SH-SY5Y (cell line): ENCODE measurements around the gene CDC5L.

Experiments
- GATA2 ChIP-seq: IDR thresholded peaks from 2 replicates; pipeline ENCODE4 v1.6.1; 2011; ENCODE audit warnings: mild to moderate bottlenecking, low read depth, low read length
- GATA3 ChIP-seq: IDR thresholded peaks from 2 replicates; pipeline ENCODE4 v1.6.1; 2011; ENCODE audit warnings: low read depth, mild to moderate bottlenecking, low read length, moderate library complexity

Gene CDC5L

DNA sequence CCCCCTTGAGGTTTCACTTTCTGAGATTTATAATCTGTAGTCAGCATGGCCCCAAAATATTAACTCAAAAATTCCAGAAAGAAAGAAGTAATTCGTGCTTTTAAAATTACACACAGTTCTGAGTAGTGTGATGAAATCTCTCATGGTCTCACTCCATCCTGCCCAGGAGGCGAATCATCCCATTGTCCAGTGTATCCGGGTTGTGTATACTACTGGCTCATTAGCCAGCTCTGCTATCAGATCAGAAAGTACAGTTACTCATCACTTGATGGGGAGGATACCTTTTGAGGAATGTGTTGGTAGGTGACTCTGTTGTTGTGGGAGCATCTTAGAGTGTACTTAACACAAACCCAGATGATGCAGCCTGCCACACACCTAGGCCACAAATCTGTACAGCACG, 65.2 kb downstream of the CDC5L start:
- no peak for TF ChIP-seq GATA3
- no peak for TF ChIP-seq GATA2

- TF ChIP-seq GATA3 (no peak), GATA2 (no peak)
These were observed 65.6 kb downstream of the CDC5L start for GRCh38 chr6:44453146-44453545.

DNA sequence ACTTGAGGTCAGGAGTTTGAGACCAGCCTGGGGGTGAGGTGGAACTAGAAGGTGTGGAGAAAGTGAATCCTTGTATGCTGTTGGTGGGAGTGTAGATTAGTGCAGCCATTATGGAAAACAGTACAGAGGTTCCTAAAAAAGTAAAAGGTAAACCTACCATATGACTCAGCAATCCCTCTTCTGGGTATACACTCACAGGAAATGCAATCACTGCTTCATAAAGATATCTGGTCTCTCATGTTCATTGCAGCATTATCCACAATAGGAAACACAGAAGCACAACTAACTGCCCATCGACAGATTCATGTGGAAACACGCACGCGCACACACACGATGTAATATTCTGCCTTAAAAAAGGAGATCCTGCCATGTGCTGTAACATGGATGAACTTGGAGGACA, 66.7 kb downstream of the CDC5L start:
- TF ChIP-seq GATA2 = no peak
- TF ChIP-seq GATA3 = no peak

DNA sequence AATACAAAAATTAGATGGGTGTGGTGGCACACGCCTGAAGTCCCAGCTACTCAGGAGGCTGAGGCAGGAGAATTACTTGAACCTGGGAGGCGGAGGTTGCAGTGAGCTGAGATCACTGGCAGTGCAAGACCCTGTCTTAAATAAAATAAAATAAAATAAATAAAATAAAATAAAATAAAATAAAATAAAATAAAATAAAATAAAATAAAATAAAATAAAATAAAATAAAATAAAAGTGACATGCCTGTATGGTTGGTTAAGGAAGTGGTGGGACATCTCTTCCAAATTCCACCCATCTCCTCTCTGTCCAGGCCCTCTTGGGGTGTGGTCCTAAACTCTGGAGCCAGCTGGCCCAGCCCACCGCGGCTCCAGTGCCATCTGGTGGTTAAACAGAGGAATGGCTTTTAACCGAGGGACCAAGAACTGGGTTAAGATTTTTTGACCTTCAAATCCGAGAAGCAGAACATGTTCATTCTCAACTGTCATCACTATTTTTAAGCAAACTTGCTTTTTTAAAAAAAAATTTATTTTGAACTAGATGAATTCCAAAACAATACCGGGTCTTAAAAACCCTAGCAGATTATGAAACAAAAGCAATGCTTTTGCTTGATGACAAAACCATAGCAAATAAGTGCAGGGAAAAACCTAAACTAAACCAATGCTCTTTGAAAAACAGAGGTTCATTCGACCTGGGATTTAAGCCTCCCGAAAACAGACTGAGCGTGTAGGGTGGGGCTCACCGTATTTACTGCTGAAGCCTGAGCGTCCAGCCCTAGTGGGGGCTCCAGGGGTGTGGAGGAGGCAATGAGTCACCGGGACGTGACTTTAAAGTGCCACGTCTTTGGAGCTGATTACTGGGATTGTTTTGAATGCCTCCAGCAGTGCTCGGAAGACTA, 68.8 kb downstream of the CDC5L start:
- no peak for TF ChIP-seq GATA2
- no peak for TF ChIP-seq GATA3

DNA sequence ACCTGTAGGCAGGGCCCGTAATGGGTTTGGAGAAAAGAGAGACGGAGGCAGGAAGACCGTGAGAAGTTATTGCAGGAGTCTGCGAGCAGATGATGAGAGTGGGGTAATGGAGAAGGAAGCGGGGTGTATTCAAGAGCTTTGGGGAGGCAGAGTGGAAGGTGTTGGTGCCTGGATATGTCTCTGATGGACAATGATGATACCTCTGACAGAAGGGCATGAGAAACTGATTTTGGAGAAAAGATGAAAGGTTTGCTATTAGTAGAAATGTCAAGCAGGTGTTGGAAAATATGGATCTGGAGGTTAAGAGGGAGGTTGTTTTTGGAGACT, 69.4 kb downstream of the CDC5L start:
- TF ChIP-seq GATA2 (no peak), GATA3 (no peak)

GRCh38 chr6:44457596-44457995, 70.1 kb downstream of the CDC5L start:
- no peak for TF ChIP-seq GATA2
- no peak for TF ChIP-seq GATA3

GRCh38 chr6:44458551-44458950, 71.0 kb downstream of the CDC5L start:
- no peak for TF ChIP-seq GATA2
- no peak for TF ChIP-seq GATA3

DNA sequence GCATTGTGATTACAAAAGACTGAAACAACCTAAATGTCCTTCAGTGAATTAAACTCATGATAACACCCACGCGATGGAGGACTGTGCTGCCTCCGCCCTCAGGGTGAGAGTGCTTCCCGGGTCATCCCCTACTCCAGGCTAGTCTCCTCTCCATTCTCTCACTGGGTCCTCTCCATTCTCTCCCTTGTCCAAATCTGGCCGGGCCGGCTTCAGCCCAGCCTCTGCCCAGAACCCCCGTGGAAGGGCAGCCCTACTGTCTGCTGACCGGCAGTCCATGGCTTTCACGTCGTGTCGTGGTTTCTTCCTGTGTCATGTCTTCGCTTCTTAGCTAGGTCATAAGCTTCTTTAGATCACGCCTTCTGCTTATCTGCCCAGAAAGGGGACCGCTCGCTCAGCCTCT, 74.8 kb downstream of the CDC5L start:
- no peak for TF ChIP-seq GATA3
- no peak for TF ChIP-seq GATA2

GRCh38 chr6:44462797-44463727, 75.6 kb downstream of the CDC5L start:
- no peak for TF ChIP-seq GATA2
- no peak for TF ChIP-seq GATA3

DNA sequence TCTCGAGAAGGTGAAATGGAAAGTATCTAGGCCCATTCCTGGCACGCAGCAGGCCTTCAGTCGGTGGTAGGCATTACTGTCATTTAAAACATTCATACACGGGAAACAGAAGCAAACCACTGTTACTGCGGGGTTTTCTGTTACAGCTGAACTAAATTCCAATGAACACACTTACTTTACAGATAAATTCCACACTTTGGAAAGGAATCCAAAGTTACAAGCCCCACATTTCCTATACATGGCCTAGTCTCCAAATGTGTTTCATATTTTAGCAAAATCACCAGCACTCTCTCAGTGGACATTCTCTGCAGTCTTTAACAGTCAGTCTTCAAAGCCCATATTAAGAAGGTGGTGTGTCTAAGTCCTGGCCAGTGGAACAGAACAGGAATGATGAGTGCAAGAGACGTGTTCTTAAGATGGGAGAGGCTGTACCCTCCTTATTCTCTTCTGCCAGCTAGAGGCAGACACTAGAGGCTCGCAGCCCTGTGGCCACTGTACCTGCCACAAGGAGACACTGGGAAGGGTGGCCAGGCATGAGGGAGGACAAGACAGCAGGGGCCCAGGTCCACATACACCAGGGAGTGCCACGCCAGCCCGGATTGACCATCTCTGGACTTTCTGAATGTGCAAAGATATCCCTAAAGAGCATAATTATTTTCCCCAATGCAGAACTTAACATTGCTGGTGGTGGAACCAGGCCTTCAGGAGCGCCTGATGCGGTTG, 76.4 kb downstream of the CDC5L start:
- TF ChIP-seq GATA3 = no peak
- TF ChIP-seq GATA2 = no peak

GRCh38 chr6:44464527-44465310, 77.2 kb downstream of the CDC5L start:
- no peak for TF ChIP-seq GATA3
- TF ChIP-seq GATA2 = no peak

DNA sequence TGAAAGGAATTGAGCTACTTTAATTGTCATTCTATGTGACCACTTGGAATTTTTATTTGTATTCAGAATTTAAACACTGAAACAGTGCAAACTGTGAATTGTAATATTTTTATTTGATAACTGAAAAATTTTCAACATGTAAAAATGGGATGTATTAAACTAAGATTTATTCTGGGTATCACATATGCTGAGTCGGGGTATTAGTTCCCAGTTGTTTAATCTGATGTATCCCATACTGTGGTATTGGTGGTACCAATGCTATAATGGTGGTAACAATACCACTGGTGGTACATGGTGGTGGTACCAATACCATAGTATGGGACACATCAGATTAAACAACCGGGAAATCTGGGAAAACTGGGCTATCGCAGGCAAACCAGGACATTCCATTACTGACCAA, 79.4 kb downstream of the CDC5L start:
- no peak for TF ChIP-seq GATA2
- TF ChIP-seq GATA3 = no peak

GRCh38 chr6:44468835-44469234, 81.3 kb downstream of the CDC5L start:
- no peak for TF ChIP-seq GATA3
- TF ChIP-seq GATA2 = no peak
